CD4-positive, alpha-beta T cell treated with Interleukin-4 for 1 hour (primary cell): ENCODE measurements around the gene SCG5.
"Not testable (repeated sequence)": the region's sequence is repeated elsewhere in the genome, so short reads cannot be mapped to it uniquely, and the experiment has no call there.

ENCODE experiments used
- DNase-seq, 2 donors: peaks; one replicate each; pipeline ENCODE4 v3.0.0-alpha.2; 2020 to 2022

Gene SCG5, protein sequence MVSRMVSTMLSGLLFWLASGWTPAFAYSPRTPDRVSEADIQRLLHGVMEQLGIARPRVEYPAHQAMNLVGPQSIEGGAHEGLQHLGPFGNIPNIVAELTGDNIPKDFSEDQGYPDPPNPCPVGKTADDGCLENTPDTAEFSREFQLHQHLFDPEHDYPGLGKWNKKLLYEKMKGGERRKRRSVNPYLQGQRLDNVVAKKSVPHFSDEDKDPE

GRCh38 chr15:32641517-32642059, at the start of gene SCG5:
TSS of gene SCG5 (plus strand) at chr15:32641710. CDS start at chr15:32643593, 1,883 bp downstream.
- no peak for DNase-seq

- not testable (repeated sequence) for DNase-seq
Observed at GRCh38 chr15:32593151-32593550, 48.4 kb upstream of the SCG5 start, which contains the start of gene GOLGA8N. TSS of gene GOLGA8N (plus strand) at chr15:32593456.

DNA sequence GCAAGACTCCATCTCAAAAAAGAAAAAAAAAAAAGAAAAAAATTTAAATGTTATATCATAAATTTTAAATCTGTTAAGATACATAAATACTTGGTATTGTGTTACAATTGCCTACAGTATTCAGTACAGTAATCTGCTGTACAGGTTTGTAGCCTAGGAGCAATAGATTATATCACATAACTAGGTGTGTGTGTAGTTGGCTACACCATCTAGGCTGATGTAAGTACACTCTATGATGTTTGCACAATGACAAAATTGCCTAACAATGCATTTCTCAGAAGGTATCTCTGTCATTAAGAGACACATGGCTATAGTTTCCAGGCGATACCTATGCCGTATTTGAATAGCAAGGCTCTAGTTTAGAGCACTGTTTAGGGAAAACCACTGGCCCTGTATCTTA, 32.0 kb upstream of the SCG5 start:
- DNase-seq, result not testable (repeated sequence)

DNA sequence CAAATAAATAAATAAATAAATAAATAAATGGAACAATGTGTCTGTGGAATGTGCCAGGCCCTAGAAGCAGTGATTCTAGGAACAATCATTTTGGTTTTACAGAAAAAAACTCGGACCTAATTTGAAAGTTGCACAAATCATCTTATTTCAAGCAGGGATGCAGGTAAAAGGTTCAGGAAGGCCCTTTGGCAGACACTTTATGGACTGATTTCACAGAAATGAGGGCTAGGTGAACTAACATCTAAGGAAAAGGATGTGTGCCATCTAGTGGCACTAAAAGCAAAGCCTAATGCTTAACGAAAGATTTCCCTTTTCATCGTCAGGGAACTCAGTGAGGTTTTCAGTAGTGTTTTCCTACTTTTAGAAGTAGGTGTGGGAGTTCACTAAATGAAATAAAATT, 30.8 kb upstream of the SCG5 start:
- peak in 1 of 2 donors; percentile 41 for DNase-seq

- not testable (repeated sequence) for DNase-seq
Observed at GRCh38 chr15:32614712-32615050, 26.8 kb upstream of the SCG5 start.

- peak; percentile 87 to 90 for DNase-seq
Observed at GRCh38 chr15:32615051-32615870, 26.2 kb upstream of the SCG5 start, which contains the start of gene ARHGAP11A. TSS of gene ARHGAP11A (plus strand) at chr15:32615504. CDS start at chr15:32616212, 708 bp downstream.

DNA sequence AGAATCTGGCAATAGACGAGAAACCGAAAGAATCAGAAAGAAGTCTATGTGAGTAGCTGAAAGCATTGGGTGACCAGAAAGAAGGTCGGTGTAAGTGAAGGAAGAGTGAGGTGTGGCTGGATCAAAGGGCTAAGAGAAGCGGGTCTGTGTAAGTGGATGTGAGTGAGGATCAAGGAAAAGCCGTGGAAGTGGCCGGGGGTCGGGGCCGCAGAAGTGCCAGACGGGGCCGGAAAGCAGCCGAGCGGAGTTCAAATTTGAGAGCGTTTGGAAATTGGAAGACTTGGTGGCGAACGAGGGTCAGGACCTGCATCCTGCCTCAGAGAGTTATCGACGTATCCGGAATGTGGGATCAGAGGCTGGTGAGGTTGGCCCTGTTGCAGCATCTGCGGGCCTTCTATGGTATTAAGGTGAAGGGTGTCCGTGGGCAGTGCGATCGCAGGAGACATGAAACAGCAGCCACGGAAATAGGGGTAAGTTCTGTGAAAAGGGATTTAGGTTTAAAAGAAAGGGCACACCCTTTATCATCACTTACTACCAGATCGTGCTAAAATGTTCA, 25.6 kb upstream of the SCG5 start:
- peak in 1 of 2 donors; percentile 18 for DNase-seq

DNA sequence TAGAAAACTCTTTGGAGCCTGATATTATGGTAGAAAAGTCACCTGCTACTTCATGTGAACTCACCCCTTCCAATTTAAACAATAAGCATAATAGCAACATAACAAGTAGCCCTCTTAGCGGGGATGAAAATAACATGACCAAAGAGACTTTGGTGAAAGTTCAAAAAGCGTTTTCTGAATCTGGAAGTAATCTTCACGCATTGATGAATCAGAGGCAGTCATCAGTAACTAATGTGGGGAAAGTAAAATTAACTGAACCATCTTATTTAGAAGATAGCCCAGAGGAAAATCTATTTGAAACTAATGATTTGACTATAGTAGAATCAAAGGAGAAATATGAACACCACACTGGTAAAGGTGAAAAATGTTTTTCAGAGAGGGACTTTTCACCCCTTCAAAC, 5.1 kb upstream of the SCG5 start:
- DNase-seq, result no peak

DNA sequence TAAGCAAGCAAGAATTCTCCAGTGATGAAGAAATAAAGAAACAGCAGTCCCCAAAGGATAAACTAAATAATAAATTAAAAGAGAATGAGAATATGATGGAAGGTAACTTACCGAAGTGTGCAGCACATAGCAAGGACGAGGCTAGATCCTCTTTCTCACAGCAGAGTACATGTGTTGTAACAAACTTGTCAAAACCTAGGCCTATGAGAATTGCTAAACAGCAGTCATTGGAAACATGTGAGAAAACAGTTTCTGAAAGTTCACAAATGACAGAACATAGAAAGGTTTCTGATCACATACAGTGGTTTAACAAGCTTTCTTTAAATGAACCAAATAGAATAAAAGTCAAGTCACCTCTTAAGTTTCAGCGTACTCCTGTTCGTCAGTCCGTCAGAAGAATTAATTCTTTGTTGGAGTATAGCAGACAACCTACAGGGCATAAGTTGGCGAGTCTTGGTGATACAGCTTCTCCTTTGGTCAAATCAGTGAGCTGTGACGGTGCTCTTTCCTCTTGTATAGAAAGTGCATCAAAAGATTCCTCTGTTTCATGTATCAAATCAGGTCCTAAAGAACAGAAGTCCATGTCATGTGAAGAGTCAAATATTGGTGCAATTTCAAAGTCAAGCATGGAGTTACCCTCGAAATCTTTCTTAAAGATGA, 4.5 kb upstream of the SCG5 start:
- DNase-seq, result no peak

GRCh38 chr15:32637704-32638103, 3.8 kb upstream of the SCG5 start:
- DNase-seq, result no peak

- no peak for DNase-seq
Observed at GRCh38 chr15:32642667-32643435, 1.3 kb downstream of the SCG5 start.

GRCh38 chr15:32643907-32644445, 2.5 kb downstream of the SCG5 start:
- no peak for DNase-seq

DNA sequence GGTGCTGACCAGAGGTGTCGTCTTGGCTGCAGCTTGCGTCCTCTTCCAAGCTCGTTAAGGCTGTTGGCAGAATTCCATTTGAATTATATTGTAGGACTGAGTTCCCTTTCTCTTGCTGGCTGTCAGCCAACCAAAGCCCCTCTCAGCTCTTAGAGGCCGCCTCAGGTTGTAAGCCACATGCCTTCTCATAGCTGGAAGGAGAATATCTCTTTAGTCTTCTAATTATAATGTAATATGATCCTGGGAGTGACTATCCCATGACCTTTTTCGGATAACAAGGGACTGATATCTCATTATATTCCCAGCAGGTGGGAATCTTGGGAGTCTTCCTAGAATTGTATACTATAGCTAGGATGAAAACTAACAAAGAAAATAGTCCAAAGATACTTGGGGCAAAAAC, 4.8 kb downstream of the SCG5 start:
- no peak for DNase-seq

- no peak for DNase-seq
Observed at GRCh38 chr15:32649342-32649741, 7.8 kb downstream of the SCG5 start.

GRCh38 chr15:32651229-32651837, 9.8 kb downstream of the SCG5 start:
- peak; percentile 47 to 60 for DNase-seq

- DNase-seq, result no peak
Observed at GRCh38 chr15:32652178-32652577, 10.7 kb downstream of the SCG5 start.

GRCh38 chr15:32656091-32656490, 14.6 kb downstream of the SCG5 start:
- no peak for DNase-seq

GRCh38 chr15:32656496-32656895, 15.0 kb downstream of the SCG5 start:
- no peak for DNase-seq

- peak in 1 of 2 donors; percentile 39 for DNase-seq
Observed at GRCh38 chr15:32657198-32657883, 15.8 kb downstream of the SCG5 start.

- no peak for DNase-seq
Observed at GRCh38 chr15:32657941-32658340, 16.4 kb downstream of the SCG5 start.
